Osteocyte (in vitro differentiated cells): ENCODE data around the gene SLC13A3. TPM values are rescaled to one million over a fixed set of nuclear protein-coding genes. Genes with fewer than 3 reads are reported as not detected.

Source experiments
- DNase-seq: peaks from one replicate; pipeline ENCODE4 v3.0.0; 2021; ENCODE audit warnings: mixed read lengths; ENCODE audit not compliant: unreplicated experiment; ENCODE audit errors: extremely low spot score
- H3K27ac Mint-ChIP-seq: one replicate; pipeline ENCODE4 v1.8.0; 2021; ENCODE audit warnings: mild to moderate bottlenecking, mixed read lengths; ENCODE audit not compliant: unreplicated experiment
- H3K27me3 Mint-ChIP-seq: one replicate; pipeline ENCODE4 v1.8.0; 2021; ENCODE audit warnings: mixed read lengths; ENCODE audit not compliant: unreplicated experiment
- H3K36me3 Mint-ChIP-seq: one replicate; pipeline ENCODE4 v1.8.0; 2021; ENCODE audit warnings: mixed read lengths; ENCODE audit not compliant: unreplicated experiment
- H3K4me1 Mint-ChIP-seq: one replicate; pipeline ENCODE4 v1.8.0; 2021; ENCODE audit warnings: mixed read lengths; ENCODE audit not compliant: unreplicated experiment
- H3K4me3 Mint-ChIP-seq: one replicate; pipeline ENCODE4 v1.8.0; 2021; ENCODE audit warnings: mild to moderate bottlenecking, moderate library complexity, mixed read lengths; ENCODE audit not compliant: unreplicated experiment
- H3K9me3 Mint-ChIP-seq: one replicate; pipeline ENCODE4 v1.8.0; 2021; ENCODE audit warnings: mixed read lengths; ENCODE audit not compliant: unreplicated experiment
- CTCF ChIP-seq: fragments of 200-600 bp; sonication (generic); IDR thresholded peaks from 2 replicates; pipeline ENCODE4 v1.5.0; 2021; ENCODE audit warnings: antibody characterized with exemption, mild to moderate bottlenecking, moderate library complexity
- total RNA-seq: library from RNA; stranded (reverse); gene quantifications from 2 replicates; pipeline ENCODE4 v1.2.1, GENCODE V29; 2021

The SLC13A3 gene
- total RNA-seq, 1 donor from 2014 or later = 1.8 TPM

DNA sequence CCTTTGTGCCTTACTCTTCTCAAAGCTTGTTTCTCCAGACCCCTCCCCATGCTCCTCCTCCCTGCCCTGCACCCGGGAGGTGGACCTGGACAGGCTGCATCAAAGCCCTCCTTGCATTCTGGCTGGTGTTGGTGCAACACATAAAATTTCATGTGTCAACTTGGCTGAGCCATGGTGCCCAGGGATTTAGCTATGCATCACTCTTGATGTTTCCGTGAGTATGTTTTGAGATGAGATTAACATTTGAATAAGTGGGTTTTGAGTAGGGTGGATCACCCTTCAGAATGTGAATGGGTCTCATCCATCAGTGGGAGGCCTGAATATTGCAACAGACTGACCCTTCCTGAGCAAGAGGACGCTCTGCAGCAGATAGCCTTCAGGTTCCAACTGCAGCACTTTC, 96.4 kb downstream of the SLC13A3 start:
- Mint-ChIP-seq H3K36me3 (no peaks in the 10 kb centered on the region), H3K27ac (no peak overlapping the region), H3K4me1 (peaks cover 12% of the 10 kb centered on the region), H3K9me3 (no peaks in the 10 kb centered on the region), H3K27me3 (no peaks in the 10 kb centered on the region), H3K4me3 (no peak overlapping the region)
- no peak for TF ChIP-seq CTCF
- DNase-seq = no peak

- no peak for TF ChIP-seq CTCF
- no peaks in the 10 kb centered on the region for H3K9me3 Mint-ChIP-seq
- no peak overlapping the region for H3K27ac Mint-ChIP-seq
- H3K36me3 Mint-ChIP-seq = no peaks in the 10 kb centered on the region
- H3K4me3 Mint-ChIP-seq = no peak overlapping the region
- DNase-seq = no peak
- no peaks in the 10 kb centered on the region for H3K27me3 Mint-ChIP-seq
- peaks cover 12% of the 10 kb centered on the region for H3K4me1 Mint-ChIP-seq
Observed at GRCh38 chr20:46553926-46554325, 97.3 kb downstream of the SLC13A3 start.

- Mint-ChIP-seq H3K27me3 (no peaks in the 10 kb centered on the region), H3K9me3 (no peaks in the 10 kb centered on the region), H3K27ac (no peak overlapping the region), H3K4me3 (no peak overlapping the region), H3K4me1 (peaks cover under 1% of the 10 kb centered on the region), H3K36me3 (no peaks in the 10 kb centered on the region)
- no peak for DNase-seq
- TF ChIP-seq CTCF = no peak
Observed at GRCh38 chr20:46552460-46553420, 98.5 kb downstream of the SLC13A3 start.

- Mint-ChIP-seq H3K36me3 (no peaks in the 10 kb centered on the region), H3K4me3 (no peak overlapping the region), H3K9me3 (no peaks in the 10 kb centered on the region), H3K27ac (no peak overlapping the region), H3K4me1 (no peaks in the 10 kb centered on the region), H3K27me3 (no peaks in the 10 kb centered on the region)
- TF ChIP-seq CTCF = no peak
- DNase-seq = no peak
Observed at GRCh38 chr20:46551522-46552381, 99.5 kb downstream of the SLC13A3 start.

DNA sequence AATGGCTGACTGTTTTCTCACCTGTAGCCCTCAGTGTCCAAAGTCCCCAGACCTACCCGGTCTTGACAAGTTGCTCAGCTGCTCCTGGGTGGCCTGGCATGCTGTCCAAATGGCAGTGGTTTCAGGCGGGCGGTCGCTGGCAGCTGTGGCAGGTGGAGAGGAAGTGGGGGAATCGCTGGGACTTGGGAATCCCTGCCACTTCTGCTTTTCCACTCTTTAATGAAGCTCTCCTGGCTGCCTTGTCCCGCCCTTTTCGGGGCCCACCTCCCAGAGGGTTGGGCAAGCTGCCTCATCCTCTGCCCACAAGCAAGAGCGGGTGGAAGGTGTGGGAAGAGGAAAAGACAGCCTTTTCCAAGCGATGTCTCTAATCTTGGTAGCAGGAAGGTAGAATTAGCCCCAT, 100.8 kb downstream of the SLC13A3 start, which contains the start of gene OCSTAMP:
TSS of gene OCSTAMP (minus strand) at position 194 of the 400 bp plus-strand sequence. CDS start at position 100, 94 bp downstream.
- no peak for DNase-seq
- H3K4me1 Mint-ChIP-seq = no peaks in the 10 kb centered on the region
- no peaks in the 10 kb centered on the region for H3K9me3 Mint-ChIP-seq
- H3K4me3 Mint-ChIP-seq = no peak within 1 kb of the TSS
- H3K27ac Mint-ChIP-seq = no peak within 1 kb of the TSS
- no peak for TF ChIP-seq CTCF
- H3K36me3 Mint-ChIP-seq = no peaks in the 10 kb centered on the region
- H3K27me3 Mint-ChIP-seq = no peaks in the 10 kb centered on the region
